ENCODE results near the gene NKRF.
"Not testable (repeated sequence)": the region's sequence is repeated elsewhere in the genome, so short reads cannot be mapped to it uniquely, and the experiment has no call there.

NKRF gene

DNA sequence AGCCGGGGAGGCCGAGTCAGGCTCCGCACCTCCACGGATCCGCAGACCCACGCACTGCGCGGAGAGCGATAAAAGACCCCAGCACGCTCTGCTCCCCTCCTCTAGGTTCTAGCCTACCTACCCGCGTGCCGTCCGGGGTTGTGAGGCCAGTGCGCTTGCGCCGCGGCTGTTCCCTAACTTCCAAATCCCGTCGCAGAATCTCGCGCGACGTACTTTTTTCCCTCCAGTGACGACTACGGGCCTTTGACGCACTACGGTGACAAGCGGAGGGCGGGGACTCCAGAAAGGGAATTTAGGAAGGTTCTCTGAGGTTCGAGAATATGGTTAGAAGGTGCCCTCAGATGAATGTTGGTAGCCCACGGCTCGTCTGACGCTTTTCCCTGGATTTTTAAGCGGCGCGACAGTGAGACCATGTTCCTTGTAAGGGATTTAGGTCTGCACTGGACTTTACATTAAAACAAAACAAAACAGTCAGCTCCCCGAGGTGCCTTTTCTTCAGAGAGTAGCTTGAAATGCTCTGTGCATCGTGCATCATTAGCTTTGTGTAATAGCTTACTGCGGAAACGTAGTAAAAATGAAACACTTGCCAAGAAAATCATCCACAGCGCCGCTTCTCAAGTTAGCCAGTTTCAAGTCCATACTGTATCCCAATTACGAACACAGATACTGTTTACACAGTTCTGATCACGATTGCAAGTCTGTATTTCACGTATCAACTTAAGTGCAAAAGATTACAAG is at the start of gene NKRF:
Gene NKRF (minus strand): TSS at position 145 of the 738 bp plus-strand sequence.
- DNase-seq = peak; percentile 74

DNA sequence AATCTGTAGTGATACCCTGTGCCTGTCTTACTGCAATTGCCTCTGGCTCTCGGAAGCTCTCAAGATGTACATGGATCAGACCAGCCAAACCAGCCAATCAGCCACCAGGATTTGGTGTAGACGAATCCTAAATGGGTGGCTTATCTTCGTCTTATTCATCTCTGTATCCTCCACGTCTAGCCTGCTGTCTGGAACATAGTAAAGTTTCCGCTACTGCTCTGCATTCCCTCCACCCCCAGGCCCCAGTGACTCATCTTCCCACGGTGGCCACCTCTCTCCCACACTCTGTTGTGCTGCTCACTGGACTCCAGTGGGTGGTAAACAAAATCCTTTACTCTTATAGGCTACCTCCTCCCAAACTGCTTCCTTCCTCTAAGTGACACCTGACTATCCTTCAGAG is 48.9 kb upstream of the NKRF start:
- no peak for DNase-seq

DNA sequence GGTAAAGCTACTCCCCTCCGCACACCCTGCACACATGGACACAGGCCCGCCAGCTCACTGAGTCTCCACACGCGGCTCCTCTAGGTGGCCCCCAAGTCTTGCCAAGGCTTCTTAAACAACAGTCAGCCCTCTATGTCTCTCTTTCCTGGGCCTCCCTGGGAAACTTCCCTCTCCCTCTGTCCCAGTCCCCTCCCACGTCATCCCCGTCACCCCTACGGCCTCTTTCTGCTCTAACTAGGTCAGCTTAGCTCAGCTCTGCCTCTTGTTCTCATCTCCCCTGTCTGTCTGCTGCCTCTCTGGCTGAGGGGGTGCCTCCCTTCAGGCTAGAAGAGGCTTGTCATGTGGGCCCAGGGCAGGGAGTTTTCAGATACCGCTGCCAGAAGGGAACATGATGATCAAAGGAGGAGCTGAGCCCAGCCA is 47.9 kb upstream of the NKRF start:
- DNase-seq = no peak

DNA sequence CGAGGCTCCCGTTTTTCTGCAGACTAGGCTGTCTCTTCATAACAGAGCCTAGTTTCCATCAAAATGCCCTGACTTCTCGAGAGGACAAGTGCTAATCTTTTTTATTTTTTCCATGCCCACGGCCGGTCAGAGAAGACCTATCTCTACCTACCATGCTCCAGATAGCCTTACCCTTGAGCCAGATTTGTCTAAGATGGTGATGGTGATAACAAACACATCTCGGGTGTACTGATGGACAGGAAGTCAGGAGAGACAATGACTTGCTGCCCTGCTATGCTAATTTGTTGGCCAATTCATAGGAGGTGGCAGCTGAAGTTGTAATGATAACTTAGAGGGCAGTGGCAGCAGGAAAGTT is 42.2 kb upstream of the NKRF start:
- DNase-seq = no peak

DNA sequence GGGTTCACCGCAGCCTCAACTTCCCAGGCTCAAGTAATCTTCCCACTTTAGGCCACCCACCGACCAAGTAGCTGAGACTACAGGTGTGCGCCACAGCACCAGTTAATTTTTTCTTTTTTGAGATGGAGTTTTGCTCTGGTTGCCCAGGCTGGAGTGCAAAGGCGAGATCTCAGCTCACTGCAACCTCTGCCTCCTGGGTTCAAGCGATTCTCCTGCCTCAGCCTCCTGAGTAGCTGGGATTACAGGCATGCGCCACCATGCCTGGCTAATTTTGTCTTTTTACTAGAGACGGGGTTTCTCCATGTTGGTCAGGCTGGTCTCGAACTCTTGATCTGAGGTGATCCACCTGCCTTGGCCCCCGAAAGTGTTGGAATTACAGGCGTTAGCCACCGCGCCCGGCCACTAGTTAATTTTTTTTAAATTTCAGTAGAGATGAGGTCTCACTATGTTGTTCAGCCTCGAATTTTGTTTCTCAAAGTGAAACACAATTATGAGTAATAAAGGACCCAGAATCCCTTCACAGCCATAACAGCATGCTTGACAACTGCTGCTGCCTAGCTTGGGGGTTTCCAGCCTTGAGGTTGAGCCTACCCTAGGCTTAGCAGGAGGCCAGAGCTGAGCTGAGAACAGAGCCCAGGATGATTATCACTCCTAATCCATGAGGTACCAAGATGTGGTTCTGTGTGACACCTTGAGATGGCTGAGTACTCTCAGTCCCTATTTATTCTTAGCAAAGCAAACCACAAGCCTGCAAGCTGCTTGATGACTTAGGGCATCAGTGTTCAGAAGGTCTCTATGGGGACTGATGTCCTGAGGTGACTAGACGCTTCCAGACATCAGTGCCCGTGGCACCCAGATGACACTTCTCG is 41.6 kb upstream of the NKRF start:
- no peak for DNase-seq

DNA sequence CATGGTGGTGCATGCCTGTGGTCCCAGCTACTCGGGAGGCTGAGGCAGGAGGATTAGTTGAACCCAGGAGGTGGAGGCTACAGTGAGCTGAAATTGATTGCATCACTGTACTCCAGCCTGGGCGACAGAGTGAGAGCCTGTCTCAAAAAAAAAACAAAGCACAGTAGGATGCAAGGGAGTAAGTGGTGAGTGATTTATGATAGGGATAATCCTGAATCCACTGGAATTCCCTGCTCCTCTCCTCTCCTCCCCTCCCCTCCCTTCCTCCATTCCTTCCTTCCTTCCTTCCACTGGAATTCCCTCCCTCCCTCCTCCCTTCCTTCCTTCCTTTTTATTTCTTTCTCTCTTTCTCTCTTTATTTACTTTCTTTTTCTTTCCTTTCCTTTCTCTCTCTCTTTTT is 40.9 kb upstream of the NKRF start:
- no peak for DNase-seq

DNA sequence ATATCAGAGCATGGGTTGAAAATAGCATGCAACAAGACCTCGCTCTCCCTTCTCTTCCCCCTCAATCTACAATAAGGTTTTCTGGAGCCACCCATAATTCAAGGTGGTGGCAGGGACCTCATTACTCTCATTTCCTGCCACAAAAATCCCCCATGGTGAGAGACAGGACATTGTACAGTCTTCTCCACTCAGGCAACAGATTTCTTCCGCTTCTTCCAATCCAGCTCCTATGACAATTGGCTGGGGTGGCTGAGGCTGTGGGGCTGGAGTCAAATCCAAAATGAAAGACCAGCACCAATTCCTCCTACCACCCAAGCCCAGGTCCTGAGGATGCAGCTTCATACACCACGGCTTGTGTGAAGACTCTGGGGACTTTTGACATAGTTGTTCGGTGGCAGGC is 40.3 kb upstream of the NKRF start:
- no peak for DNase-seq

DNA sequence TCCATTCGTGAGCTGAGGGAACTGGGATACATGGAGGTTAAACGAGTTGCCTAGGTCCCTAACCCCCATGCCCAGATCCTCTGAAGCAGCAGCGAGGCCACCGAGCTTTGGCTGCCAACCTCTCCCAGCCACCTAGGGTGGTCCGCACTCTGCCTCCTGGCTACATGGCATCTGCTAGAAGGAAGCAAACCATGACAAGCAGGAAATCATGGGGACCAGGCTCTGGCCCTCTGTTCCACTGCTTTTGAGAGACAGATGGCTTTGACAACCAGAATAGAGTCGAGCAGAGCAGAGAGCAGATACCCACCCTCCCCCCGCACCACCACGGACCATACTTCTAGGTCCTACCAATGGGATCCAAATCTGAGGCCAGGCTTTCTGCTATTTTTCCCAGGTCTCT is 37.5 kb upstream of the NKRF start:
- DNase-seq = no peak

DNA sequence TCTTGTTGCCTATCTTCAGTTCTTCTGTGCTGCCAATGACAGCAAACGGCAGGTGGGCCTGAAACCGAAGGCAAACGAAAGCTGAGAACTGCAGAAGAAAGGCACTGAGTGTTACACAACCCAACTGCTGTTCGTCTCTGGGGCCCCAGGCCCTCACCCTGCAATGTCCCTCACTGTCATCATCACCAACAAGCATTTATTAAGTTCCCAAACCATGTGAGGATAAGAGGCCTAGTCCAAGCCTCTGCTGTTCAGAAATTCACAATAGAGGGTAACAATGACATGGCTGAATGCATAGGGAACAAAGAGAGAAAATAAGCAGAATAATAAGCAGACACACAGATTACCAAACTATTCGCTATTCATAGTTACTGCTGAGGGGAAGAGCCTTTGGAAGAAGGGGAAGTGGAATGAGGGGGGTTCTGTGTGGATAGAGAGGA is 34.5 kb upstream of the NKRF start:
- no peak for DNase-seq

DNA sequence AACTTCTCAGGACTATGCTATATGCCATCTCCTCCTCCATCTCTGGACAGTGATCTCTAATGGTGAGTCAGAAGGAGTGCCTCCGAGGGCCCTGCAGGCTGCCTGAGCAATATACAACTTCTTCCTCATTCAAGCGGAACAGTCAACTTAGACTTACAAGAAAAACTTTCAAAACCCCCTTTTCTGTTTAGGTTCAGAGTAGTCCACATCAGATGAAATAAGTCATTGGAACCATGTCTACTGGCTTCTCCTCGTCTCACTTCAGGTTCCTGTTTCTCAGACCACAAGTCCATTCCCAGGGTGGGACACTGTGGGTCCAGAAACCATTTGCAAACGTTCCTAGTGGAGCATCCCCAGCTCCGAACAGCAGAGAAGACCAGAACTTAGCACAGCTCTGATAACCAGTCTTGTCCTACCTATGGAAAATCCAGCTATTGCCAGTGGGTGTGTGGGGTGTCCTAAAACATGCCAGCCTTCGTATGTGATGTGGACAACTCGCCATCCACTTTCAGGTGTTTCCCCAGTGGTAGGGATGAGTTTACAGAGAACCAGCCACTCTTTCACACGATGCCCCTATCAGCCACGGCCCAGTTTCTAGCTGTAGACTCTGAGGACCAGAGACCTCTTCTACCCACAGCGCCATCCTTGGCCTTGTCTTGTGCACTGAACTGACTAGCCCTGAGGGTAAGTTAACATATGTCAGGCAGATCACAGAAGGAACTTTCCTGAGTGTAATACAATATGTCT is 32.7 kb upstream of the NKRF start:
- DNase-seq = no peak

DNA sequence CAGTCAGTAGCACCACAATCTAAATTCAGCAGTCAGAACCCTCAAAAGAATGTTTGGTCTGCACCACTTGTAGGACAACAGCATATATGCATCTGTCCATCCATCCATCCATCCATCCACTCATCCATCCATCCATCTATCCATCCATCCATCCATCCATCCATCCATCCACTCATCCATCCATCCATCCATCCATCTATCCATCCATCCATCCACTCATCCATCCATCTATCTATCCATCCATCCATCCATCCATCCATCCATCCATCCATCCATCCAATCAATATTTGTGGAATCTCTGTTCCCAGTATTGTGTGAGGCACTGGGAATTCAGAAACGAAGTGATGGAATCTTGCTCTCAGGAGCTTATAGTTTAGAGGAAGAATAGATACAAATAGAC is 31.2 kb upstream of the NKRF start:
- not testable (repeated sequence) for DNase-seq

DNA sequence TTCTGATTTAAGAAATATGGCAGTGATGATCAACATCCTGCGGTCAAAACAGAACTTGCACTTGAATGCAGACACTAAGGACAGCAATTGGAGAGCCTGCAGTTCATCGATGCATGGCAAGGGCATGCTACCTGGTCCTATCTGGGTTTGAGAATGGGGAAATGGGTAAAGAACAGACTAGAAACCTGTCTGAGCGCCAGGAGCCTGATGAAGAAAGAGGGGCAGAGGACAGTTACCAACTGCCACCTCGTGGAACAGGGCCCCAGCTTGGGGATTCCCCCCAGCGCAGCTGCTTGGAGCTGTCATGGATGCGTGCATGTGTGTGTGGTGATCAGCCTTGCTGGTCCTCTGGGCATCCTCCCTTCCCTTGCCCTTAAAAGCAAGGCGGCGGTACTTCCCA is 30.2 kb upstream of the NKRF start:
- DNase-seq = no peak

DNA sequence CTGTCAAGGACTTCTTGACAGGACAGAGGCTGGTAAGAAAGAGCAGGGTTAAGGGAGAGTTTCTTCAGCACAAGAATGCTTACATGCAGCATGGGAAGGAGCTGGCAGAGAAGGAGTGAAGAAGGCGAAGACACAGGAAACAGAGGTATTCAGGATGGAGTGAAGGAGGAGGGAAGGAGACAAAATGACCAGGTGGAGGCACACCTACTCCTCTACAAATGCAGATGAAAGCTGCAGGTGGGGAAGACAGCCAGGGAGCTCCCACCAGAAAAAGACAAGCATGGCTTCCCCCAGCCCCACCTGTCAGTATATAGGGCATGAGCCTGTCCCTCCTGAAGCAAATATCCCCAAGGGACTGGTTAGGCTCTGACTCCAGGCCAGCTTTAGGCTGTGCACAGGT is 29.6 kb upstream of the NKRF start:
- no peak for DNase-seq

DNA sequence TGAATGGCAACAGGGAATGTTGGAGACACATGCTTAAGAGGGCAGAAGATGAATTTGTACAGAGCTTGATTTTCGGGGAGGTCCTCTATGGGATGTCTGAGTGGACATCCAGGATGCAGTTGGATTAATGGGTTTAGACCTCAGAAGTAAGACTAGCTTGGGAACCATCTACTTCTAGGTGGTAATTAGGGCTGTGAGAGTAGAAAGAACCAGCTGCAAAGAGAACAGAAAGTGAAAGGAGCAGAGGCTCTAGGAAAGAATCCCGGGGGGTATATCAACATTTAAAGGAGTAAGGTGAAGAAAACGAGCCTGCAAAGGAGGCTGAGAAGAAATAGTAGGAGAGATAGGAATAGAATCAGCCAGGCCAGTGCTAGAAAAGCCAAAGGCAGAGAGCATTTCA is 29.0 kb upstream of the NKRF start:
- no peak for DNase-seq

DNA sequence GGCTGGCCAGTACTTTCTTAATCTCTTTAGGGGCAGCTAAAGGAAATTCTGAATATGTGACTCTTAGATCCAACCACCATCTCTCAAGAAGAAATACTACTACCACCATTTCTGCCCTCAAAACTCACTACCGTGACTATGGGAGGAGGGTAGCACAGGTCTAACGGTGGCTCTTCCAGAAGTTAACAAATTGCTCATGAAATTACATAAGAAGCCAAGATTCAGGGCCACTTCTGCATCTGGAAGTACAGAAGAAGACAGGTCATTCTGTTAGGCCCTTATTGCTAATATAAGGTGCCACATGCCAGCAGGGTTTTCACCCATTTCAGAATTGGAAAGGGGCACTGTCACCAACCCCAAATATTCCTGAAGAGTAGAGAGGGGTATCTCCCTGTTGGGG is 19.6 kb upstream of the NKRF start:
- DNase-seq = no peak

DNA sequence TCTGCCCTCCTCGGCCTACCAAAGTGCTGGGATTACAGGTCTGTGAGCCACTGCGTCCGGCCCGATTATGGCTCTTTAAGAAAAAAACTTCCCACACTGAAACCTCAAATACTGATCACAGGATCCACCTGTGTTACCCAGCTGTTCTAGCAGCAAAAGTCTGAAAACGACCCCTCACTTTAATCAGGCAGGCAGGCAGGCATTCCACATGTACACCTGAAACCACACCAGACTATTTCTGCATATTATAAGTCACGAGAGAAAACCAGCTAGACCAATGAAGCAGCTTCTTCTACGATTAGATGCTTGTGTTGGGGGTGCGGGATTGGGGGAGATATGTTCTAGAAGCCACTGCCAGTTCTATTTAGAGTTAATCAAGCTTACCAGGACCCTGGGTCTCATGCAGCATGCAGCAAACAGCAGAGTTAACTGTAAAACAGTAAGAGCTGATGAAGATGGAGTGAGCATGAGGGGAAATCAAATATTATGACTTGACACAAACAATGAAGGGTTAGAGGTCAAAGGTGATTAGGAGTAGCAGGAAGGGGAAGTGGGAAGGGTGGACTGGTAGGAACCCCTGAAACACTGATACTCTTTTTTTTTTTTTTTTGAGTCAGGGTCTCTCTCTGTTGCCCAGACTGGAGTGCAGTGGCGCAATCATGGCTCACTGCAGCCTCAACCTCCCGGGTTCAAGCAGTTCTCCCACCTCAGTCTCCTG is 18.9 kb upstream of the NKRF start:
- no peak for DNase-seq

DNA sequence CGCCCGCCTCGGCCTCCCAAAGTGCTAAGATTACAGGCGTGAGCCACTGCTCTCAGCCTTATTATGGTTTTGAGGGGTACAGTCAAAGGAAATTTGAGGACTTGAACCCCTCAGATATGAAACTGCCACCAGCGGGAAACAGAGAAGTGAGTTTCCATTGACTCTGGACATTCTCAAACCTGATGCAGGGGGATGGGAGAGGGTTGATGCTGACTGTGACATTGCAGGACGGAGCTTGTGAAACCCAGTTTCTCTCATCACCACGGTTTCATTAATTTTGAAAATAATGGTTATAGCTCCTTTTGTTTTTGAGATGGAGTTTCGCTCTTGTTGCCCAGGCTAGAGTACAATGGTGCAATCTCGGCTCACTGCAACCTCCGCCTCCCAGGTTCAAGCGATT is 18.2 kb upstream of the NKRF start:
- no peak for DNase-seq

DNA sequence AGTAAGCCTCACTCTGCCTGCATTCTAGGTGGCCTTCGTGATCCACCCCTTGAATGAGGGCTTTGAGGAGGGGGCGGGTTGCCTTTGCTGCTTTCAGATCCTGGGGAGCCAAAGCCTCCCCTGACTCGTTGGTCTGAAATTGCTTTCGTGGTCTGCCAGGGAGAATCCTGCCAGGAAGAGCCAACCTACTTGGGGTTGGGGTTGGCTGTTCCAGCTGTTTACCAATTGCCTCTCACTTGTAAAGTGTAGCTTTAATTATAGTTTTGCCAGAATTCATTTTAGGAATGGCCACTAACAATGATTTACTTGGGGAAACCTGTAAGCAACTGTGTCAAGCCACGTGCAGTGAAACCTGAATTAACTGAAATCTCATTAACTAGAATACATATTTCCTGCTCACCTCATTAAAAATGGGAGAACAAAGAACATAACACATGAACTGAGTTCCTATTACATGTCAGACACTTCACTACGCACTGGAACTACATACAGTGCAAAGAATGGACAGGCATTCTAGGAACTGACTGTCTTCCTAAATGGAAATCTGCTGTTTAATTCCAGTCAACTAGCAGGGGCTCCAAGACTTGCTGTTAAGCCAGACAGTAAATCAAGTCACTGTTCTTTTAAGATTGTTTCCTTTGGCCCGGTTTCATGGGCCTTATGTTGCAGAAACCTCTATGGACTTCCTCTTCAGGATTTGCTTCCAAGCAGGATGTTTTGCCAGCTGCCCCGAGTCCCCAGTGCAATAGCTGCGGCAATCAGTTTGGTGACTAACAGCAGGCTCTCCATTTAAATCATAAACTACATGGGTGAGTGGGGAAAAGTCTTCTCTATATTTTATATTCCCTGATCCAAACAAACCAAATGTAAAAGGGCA is 16.4 kb upstream of the NKRF start:
- DNase-seq = no peak

DNA sequence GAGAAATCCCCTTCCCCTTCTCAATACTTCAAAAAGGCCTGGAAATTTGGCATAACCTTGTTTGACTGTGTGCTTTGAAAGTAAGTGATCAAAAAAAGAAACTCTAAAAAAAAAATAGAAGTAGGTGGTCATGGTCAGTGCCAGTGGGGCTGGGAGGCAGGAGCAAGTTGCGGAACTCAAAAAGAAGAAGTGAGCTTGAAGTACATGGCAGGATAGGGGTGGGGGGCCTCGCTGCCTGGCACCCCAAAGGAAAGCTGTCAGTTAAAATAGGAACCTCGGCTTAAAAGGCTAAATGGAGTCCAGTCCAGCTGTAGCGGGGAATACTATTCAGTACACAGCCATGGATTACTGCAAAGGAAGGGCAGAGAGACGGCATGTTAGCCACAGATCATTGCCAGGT is 12.2 kb upstream of the NKRF start:
- no peak for DNase-seq

DNA sequence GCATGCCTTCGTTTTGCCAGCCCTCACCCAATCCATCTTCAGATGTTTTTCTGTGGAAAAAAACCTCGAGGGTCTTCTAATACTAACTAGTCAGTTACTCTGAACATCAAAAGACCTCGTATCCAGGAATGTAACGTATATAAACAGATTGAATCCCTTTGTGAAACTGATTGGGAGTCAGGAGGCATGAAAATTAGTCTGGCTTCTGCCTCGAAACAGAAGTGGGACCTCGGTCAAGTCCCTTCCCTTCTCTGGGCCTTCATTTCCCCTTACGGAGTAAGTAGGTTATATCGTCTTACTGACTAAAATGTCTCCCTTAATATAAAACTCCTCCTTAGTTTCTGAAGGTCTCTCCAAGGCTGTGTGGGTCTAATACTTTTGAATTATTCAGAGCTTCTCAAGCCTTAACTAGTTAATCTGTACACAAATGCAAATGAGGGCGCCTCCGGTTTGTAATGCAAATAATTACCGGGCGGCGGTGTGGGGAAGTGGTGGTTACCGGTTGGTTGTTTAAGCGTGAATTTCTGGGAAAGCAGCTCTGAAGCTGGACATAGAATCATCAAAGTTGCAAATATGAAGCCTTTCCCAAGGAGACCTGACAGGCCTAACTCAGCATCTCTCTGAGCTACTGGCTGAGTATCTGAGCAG is 11.4 kb upstream of the NKRF start:
- no peak for DNase-seq

DNA sequence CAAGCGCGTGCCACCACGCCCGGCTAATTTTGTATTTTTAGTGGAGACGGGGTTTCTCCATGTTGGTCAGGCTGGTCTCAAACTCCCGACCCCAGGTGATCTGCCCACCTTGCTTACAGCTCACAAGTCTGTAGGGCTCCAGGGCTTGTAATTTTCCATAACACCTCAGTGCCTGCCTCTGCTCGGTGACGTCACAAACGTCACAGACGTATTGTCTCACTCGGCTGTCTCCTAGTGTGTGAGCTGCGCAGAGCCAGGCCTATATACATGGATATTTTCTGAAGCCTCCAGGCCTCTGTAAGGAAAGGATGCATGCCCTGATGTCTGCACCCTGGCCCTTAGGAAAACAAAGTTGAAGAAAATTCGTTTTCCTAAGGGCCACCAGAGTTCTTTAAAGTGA is 8.6 kb upstream of the NKRF start:
- DNase-seq = no peak

DNA sequence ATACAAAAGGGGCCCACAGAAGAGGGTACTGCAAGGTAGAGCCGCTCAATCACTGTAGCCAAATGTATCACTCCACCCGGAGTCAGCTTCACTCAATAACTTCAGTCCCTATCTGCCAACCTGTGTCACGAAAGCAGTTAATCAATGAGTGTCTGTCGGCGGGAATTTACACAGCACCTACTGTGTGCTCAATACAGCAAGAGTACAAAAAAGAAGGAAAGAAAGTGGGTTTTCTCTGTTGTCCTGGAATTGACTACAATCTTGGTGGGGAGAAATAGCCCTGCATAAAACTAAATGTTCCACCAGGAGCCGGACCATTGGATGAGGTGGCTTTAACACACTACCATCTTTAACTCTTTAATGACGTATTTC is 780 bp upstream of the NKRF start:
- no peak for DNase-seq

Measured in DMS 273 treated with DMSO at 0.1 percent for 48 hours (cell line).